Panc1 (cell line): Measurements from ENCODE around the gene TTC39B. TPM values are rescaled to one million over a fixed set of nuclear protein-coding genes. Genes with fewer than 3 reads are reported as not detected.
A peak's percentile ranks its signal among the peaks of the same experiment; 100 is the strongest.

Source experiments
- ATAC-seq: fragments of 200-7000 bp; cut with Tn5 transposase; 2 replicates; pipeline ENCODE4 v1.9.1; 2020; ENCODE audit warnings: mild to moderate bottlenecking, moderate library complexity
- Bru-seq: library from RNA; stranded (reverse); fragments of 400-500 nt; gene quantifications from one replicate; lab custom pipeline; 2021; lab: Mats Ljungman, UMichigan
- BruChase-seq, 2 experiments: library from RNA; stranded (reverse); fragments of 400-500 nt; gene quantifications; one replicate each; lab custom pipeline; 2021; lab: Mats Ljungman, UMichigan
- BruUV-seq: library from RNA; stranded (reverse); fragments of 400-500 nt; replicated peaks from 2 replicates; lab custom pipeline; 2021; lab: Mats Ljungman, UMichigan
- CTCF ChIA-PET: fragments of 300-600 bp; sonication (Branson Sonifier 250); formaldehyde crosslinking; loops from one replicate; lab custom pipeline; 2022; ENCODE audit warnings: antibody characterized with exemption; lab: Charles Lee
- POLR2A ChIA-PET: fragments of 300-600 bp; sonication (Branson Sonifier 250); formaldehyde crosslinking; loops from one replicate; lab custom pipeline; 2022; ENCODE audit warnings: antibody characterized with exemption; lab: Charles Lee
- DNase-seq: peaks from one replicate; pipeline ENCODE4 v3.0.0-alpha.2; 2010; ENCODE audit warnings: low read depth, low spot score
- H3K27ac ChIP-seq: 2 replicates; pipeline ENCODE4 v1.5.1; 2011; ENCODE audit warnings: mild to moderate bottlenecking, low read length, inconsistent platforms
- H3K27me3 ChIP-seq: fragments of 200-500 bp; sonication (Bioruptor generic); 2 replicates; pipeline ENCODE4 v1.6.0; 2014; ENCODE audit warnings: low read length, inconsistent platforms; ENCODE audit not compliant: control insufficient read depth, insufficient read depth
- H3K36me3 ChIP-seq: fragments of 200-500 bp; sonication (Bioruptor generic); 2 replicates; pipeline ENCODE4 v1.5.1; 2014; ENCODE audit warnings: inconsistent platforms, mild to moderate bottlenecking, low read length, moderate library complexity; ENCODE audit not compliant: control insufficient read depth, insufficient read depth
- H3K4me1 ChIP-seq: 2 replicates; pipeline ENCODE4 v1.5.1; 2011; ENCODE audit warnings: inconsistent platforms, mild to moderate bottlenecking, low read length, moderate library complexity; ENCODE audit not compliant: control insufficient read depth, insufficient read depth
- H3K4me3 ChIP-seq, 2 experiments: 2 replicates each; pipeline ENCODE4 v1.5.1; 2011 to 2012; ENCODE audit warnings: low read depth in 2 of 2, low read length in 2 of 2, mild to moderate bottlenecking in 2 of 2, inconsistent platforms in 1 of 2, moderate library complexity in 1 of 2
- H3K9me3 ChIP-seq: fragments of 200-500 bp; sonication (Bioruptor generic); 2 replicates; pipeline ENCODE4 v1.5.1; 2014; ENCODE audit warnings: low read depth, mild to moderate bottlenecking, inconsistent platforms, low read length, moderate library complexity; ENCODE audit not compliant: control insufficient read depth, insufficient read depth
- POLR2AphosphoS5 ChIP-seq: IDR thresholded peaks from 2 replicates; pipeline ENCODE4 v1.6.1; 2012; ENCODE audit warnings: mild to moderate bottlenecking, low read depth, low read length, moderate library complexity
- SIN3A ChIP-seq: IDR thresholded peaks from 2 replicates; pipeline ENCODE4 v1.6.1; 2012; ENCODE audit warnings: low read depth, mild to moderate bottlenecking, low read length, moderate library complexity, borderline replicate concordance; ENCODE audit not compliant: insufficient read depth
- TCF7L2 ChIP-seq: IDR thresholded peaks from 2 replicates; pipeline ENCODE4 v1.6.1; 2011; ENCODE audit warnings: mild to moderate bottlenecking, low read depth, low read length, inconsistent platforms
- in situ Hi-C: cut with HindIII; loops from 2 replicates; pipeline ENCODE4 v1.10.0; 2016; ENCODE audit warnings: low sequenced_read_pairs, low pct_unique_long_range_greater_than_20kb
- intact Hi-C: fragments of 100-400 bp; cut with micrococcal nuclease; formaldehyde crosslinking; loops from one replicate; pipeline ENCODE4 v1.10.0; 2022; ENCODE audit not compliant: unreplicated experiment
- long read RNA-seq: library from polyadenylated mRNA; unstranded; transcript quantifications from one replicate; pipeline ENCODE4 v2.0.0, GENCODE V29; 2021; ENCODE audit not compliant: unreplicated experiment
- polyA plus RNA-seq: library from polyadenylated mRNA; unstranded; fragments of >200 nt; gene quantifications from one replicate; pipeline ENCODE4 v1.2.1, GENCODE V29; 2012; ENCODE audit warnings: missing spikeins; ENCODE audit not compliant: insufficient read length
- total RNA-seq: library from RNA; stranded (reverse); gene quantifications from one replicate; pipeline ENCODE4 v1.2.1, GENCODE V29; 2021; ENCODE audit not compliant: unreplicated experiment
- TF ChIP-seq, protein P1 (sequence below): fragments of 450-650 bp; IDR thresholded peaks from 2 replicates; pipeline ENCODE4 v1.5.1; 2017; ENCODE audit warnings: mild to moderate bottlenecking
- TF ChIP-seq, protein P2 (sequence below), 2 experiments: IDR thresholded peaks; 2 replicates each; pipeline ENCODE4 v1.6.1; 2011 to 2012; ENCODE audit warnings: low read depth in 2 of 2, control low read depth in 1 of 2, low read length in 1 of 2, mild to moderate bottlenecking in 1 of 2, moderate library complexity in 1 of 2; ENCODE audit not compliant: insufficient read depth in 1 of 2

TTC39B gene
- total RNA-seq, result 1.6 TPM
- polyA plus RNA-seq, result 0.64 TPM
- percentile 40 among the genes with signal in this experiment for Bru-seq, nascent RNA
- percentile 39 among the genes with signal in this experiment for BruChase-seq, experiment 1, labeled RNA remaining after a 2-hour chase
- percentile 37 among the genes with signal in this experiment for BruChase-seq, experiment 2, labeled RNA remaining after a 6-hour chase
- long read RNA-seq, full-length matches to known transcripts, result 3 of 4 reads
- long read RNA-seq, partial matches to known transcripts, result 1 of 4 reads
- long read RNA-seq, other reads (novel, unspliced or antisense), result 0 of 4 reads

GRCh38 chr9:15306757-15307522 is at the start of gene TTC39B:
Gene TTC39B (minus strand): TSS chr9:15307216. CDS start chr9:15307125, 91 bp downstream.
- ChIA-PET CTCF (no interaction called here), POLR2A (no interaction called here)
- DNase-seq (peak; percentile 27), ATAC-seq (peak; percentile 97)
- in situ Hi-C loops (no loop called here), intact Hi-C loops (loop anchor here (10.0 kb wide), 1 partner anchor 118 kb away; the partner anchor contains the start of gene SNAPC3)
- no peaks in the 10 kb centered on the region for H3K9me3 ChIP-seq
- no TSS peak for BruUV-seq
- H3K4me3 ChIP-seq, result peak within 1 kb of the TSS; percentile 55 to 56
- no peaks in the 10 kb centered on the region; the same call in 1 of the 2 replicates for H3K36me3 ChIP-seq
- H3K27me3 ChIP-seq, result no peaks in the 10 kb centered on the region
- H3K4me1 ChIP-seq, result no peaks in the 10 kb centered on the region
- H3K27ac ChIP-seq, result no peak within 1 kb of the TSS
- TF ChIP-seq, protein P1, sequence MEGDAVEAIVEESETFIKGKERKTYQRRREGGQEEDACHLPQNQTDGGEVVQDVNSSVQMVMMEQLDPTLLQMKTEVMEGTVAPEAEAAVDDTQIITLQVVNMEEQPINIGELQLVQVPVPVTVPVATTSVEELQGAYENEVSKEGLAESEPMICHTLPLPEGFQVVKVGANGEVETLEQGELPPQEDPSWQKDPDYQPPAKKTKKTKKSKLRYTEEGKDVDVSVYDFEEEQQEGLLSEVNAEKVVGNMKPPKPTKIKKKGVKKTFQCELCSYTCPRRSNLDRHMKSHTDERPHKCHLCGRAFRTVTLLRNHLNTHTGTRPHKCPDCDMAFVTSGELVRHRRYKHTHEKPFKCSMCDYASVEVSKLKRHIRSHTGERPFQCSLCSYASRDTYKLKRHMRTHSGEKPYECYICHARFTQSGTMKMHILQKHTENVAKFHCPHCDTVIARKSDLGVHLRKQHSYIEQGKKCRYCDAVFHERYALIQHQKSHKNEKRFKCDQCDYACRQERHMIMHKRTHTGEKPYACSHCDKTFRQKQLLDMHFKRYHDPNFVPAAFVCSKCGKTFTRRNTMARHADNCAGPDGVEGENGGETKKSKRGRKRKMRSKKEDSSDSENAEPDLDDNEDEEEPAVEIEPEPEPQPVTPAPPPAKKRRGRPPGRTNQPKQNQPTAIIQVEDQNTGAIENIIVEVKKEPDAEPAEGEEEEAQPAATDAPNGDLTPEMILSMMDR, result no peak
- no peak for TF ChIP-seq SIN3A
- no peak for TF ChIP-seq TCF7L2
- TF ChIP-seq POLR2AphosphoS5, result no peak
- TF ChIP-seq, protein P2, sequence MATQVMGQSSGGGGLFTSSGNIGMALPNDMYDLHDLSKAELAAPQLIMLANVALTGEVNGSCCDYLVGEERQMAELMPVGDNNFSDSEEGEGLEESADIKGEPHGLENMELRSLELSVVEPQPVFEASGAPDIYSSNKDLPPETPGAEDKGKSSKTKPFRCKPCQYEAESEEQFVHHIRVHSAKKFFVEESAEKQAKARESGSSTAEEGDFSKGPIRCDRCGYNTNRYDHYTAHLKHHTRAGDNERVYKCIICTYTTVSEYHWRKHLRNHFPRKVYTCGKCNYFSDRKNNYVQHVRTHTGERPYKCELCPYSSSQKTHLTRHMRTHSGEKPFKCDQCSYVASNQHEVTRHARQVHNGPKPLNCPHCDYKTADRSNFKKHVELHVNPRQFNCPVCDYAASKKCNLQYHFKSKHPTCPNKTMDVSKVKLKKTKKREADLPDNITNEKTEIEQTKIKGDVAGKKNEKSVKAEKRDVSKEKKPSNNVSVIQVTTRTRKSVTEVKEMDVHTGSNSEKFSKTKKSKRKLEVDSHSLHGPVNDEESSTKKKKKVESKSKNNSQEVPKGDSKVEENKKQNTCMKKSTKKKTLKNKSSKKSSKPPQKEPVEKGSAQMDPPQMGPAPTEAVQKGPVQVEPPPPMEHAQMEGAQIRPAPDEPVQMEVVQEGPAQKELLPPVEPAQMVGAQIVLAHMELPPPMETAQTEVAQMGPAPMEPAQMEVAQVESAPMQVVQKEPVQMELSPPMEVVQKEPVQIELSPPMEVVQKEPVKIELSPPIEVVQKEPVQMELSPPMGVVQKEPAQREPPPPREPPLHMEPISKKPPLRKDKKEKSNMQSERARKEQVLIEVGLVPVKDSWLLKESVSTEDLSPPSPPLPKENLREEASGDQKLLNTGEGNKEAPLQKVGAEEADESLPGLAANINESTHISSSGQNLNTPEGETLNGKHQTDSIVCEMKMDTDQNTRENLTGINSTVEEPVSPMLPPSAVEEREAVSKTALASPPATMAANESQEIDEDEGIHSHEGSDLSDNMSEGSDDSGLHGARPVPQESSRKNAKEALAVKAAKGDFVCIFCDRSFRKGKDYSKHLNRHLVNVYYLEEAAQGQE (IDR thresholded peaks at IDR 0.05; ENCODE audit: insufficient read depth in 1 of 2, low read depth in 2 of 2, low read length in 1 of 2), result no peak

DNA sequence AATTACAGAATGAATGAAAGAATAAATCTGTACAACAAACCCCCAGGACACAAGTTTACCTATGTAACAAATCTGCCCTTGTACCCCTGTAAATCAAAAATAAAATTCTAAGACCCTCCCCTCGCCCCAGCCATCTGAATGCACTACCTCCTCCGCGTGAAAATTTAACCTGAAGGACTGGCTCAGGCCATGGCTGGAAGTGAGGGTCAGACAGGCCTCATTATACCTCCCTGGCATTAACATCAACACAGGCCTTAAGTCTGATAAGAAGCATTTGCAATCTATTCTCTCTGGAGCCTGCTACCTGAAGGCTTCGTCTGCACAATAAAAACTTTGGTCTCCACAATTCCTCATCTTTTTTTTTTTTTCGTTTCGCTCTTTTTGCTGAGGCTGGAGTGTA is 48.7 kb upstream of the TTC39B start:
- no peak for ATAC-seq
- H3K36me3 ChIP-seq, result no peaks in the 10 kb centered on the region
- TF ChIP-seq, protein P1, result no peak
- TF ChIP-seq TCF7L2, result no peak
- no peak for TF ChIP-seq POLR2AphosphoS5
- TF ChIP-seq, protein P2 (IDR thresholded peaks at IDR 0.05; ENCODE audit: insufficient read depth in 1 of 2, low read depth in 2 of 2, low read length in 1 of 2), result no peak
- TF ChIP-seq SIN3A, result no peak
- no peaks in the 10 kb centered on the region for H3K4me1 ChIP-seq
- no peak overlapping the region for H3K27ac ChIP-seq
- no peaks in the 10 kb centered on the region for H3K9me3 ChIP-seq
- POLR2A ChIA-PET, result no interaction called here
- no peak overlapping the region for H3K4me3 ChIP-seq
- intact Hi-C loops, result no loop called here
- in situ Hi-C loops, result no loop called here
- BruUV-seq, result no TSS peak
- no peaks in the 10 kb centered on the region for H3K27me3 ChIP-seq
- no peak for DNase-seq
- CTCF ChIA-PET, result no interaction called here
